SK-N-SH (cell line): Measurements from ENCODE around the gene SNPH. TPM values are rescaled to one million over a fixed set of nuclear protein-coding genes. Genes with fewer than 3 reads are reported as not detected.

ENCODE experiments used
- CTCF ChIA-PET: fragments of 300-600, 350-600 bp; formaldehyde crosslinking; extraction: SDS; loops from one replicate; lab custom pipeline; 2021; lab: Yijun Ruan, JAX
- POLR2A ChIA-PET: fragments of 350-600 bp; sonication (Branson Sonifier 250); formaldehyde crosslinking; extraction: SDS; loops from one replicate; lab custom pipeline; 2020; ENCODE audit warnings: antibody characterized with exemption, inconsistent platforms; lab: Yijun Ruan, JAX
- DNase-seq: peaks from one replicate; pipeline ENCODE4 v3.0.0; 2012
- H2AFZ ChIP-seq: fragments of 200-600 bp; sonication (generic); 2 replicates; pipeline ENCODE4 v1.8.1; 2016; ENCODE audit warnings: antibody characterized with exemption, mild to moderate bottlenecking, low read depth
- H3F3A ChIP-seq: fragments of 200-600 bp; sonication (generic); replicated peaks from 2 replicates; pipeline ENCODE3; 2016; ENCODE audit warnings: antibody characterized with exemption, mild to moderate bottlenecking; ENCODE audit not compliant: insufficient read depth
- H3K27ac ChIP-seq, 2 experiments: fragments of 200-500 bp in 1 of 2; fragments of 200-600 bp in 1 of 2; sonication (Bioruptor generic) in 1 of 2; sonication (generic), shearing (Covaris generic) in 1 of 2; 2 replicates each; pipeline versions ENCODE4 v1.5.1 to v1.6.1; 2014 to 2016; ENCODE audit warnings: low read depth in 2 of 2, inconsistent platforms in 1 of 2, low read length in 1 of 2, mild to moderate bottlenecking in 1 of 2, mixed read lengths in 1 of 2
- H3K27me3 ChIP-seq: fragments of 200-600 bp; sonication (generic), shearing (Covaris generic); 2 replicates; pipeline ENCODE4 v1.6.1; 2016; ENCODE audit warnings: mixed run types; ENCODE audit not compliant: insufficient read depth
- H3K36me3 ChIP-seq, 2 experiments: fragments of 200-500 bp in 1 of 2; fragments of 200-600 bp in 1 of 2; sonication (Bioruptor generic) in 1 of 2; sonication (generic) in 1 of 2; replicated peaks in 1 of 2; 2 replicates each; pipeline versions ENCODE3 to v1.5.1; 2014 to 2016; ENCODE audit warnings: low read length in 1 of 2, mild to moderate bottlenecking in 1 of 2; ENCODE audit not compliant: insufficient read depth in 2 of 2, control insufficient read depth in 1 of 2
- H3K4me1 ChIP-seq, 2 experiments: fragments of 200-500 bp in 1 of 2; fragments of 200-600 bp in 1 of 2; sonication (Bioruptor generic) in 1 of 2; sonication (generic), shearing (Covaris generic) in 1 of 2; 2 replicates each; pipeline versions ENCODE4 v1.5.1 to v1.6.1; 2014 to 2016; ENCODE audit warnings: low read depth in 1 of 2, low read length in 1 of 2, mixed run types in 1 of 2; ENCODE audit not compliant: insufficient read depth in 2 of 2, control insufficient read depth in 1 of 2
- H3K4me2 ChIP-seq: fragments of 200-600 bp; sonication (generic), shearing (Covaris generic); 2 replicates; pipeline ENCODE4 v1.6.1; 2017; ENCODE audit warnings: mixed run types
- H3K4me3 ChIP-seq, 2 experiments: fragments of 200-500 bp in 1 of 2; fragments of 200-600 bp in 1 of 2; sonication (Bioruptor generic) in 1 of 2; sonication (generic), shearing (Covaris generic) in 1 of 2; 2 replicates each; pipeline versions ENCODE4 v1.5.1 to v1.8.1; 2014 to 2016; ENCODE audit warnings: low read depth in 2 of 2, inconsistent platforms in 1 of 2, low read length in 1 of 2, mild to moderate bottlenecking in 1 of 2, mixed read lengths in 1 of 2, moderate library complexity in 1 of 2
- H3K79me2 ChIP-seq: fragments of 200-600 bp; sonication (generic); 2 replicates; pipeline ENCODE4 v1.8.1; 2017; ENCODE audit warnings: mild to moderate bottlenecking; ENCODE audit not compliant: insufficient read depth
- H3K9ac ChIP-seq: fragments of 200-600 bp; sonication (generic); 2 replicates; pipeline ENCODE4 v1.6.1; 2017; ENCODE audit warnings: mixed run types
- H3K9me2 ChIP-seq: fragments of 200-600 bp; sonication (generic); 2 replicates; pipeline ENCODE4 v1.6.1; 2017; ENCODE audit warnings: mixed run types
- H3K9me3 ChIP-seq: fragments of 200-600 bp; sonication (generic); 2 replicates; pipeline ENCODE4 v1.6.1; 2017; ENCODE audit warnings: mixed run types, mild to moderate bottlenecking, moderate library complexity
- H4K20me1 ChIP-seq: fragments of 200-600 bp; sonication (generic); 2 replicates; pipeline ENCODE4 v1.6.1; 2017; ENCODE audit warnings: mild to moderate bottlenecking, mixed run types; ENCODE audit not compliant: insufficient read depth
- ELF1 ChIP-seq: IDR thresholded peaks from 2 replicates; pipeline ENCODE4 v1.4.0; 2012
- EP300 ChIP-seq, 2 experiments: IDR thresholded peaks; 2 replicates each; pipeline versions ENCODE4 v1.4.0 to v1.6.1; 2012; ENCODE audit warnings: borderline replicate concordance in 1 of 2, low read depth in 1 of 2, low read length in 1 of 2
- EZH2phosphoT487 ChIP-seq: fragments of 200-600 bp; sonication (generic); IDR thresholded peaks from 2 replicates; pipeline ENCODE4 v1.6.1; 2017; ENCODE audit warnings: low read depth, mixed run types, mild to moderate bottlenecking, antibody characterized with exemption, moderate library complexity, borderline replicate concordance
- FOSL2 ChIP-seq: IDR thresholded peaks from 2 replicates; pipeline ENCODE4 v1.4.0; 2012; ENCODE audit warnings: low read depth, mild to moderate bottlenecking, moderate library complexity, borderline replicate concordance
- FOXJ3 ChIP-seq: sonication (generic); formaldehyde crosslinking; IDR thresholded peaks from 2 replicates; pipeline ENCODE4 v1.5.1; 2020; ENCODE audit warnings: mild to moderate bottlenecking, missing genetic modification reagents
- FOXM1 ChIP-seq: IDR thresholded peaks from 2 replicates; pipeline ENCODE4 v1.4.0; 2012; ENCODE audit warnings: low read depth, mild to moderate bottlenecking
- GABPA ChIP-seq: IDR thresholded peaks from 2 replicates; pipeline ENCODE4 v1.4.0; 2012; ENCODE audit warnings: low read depth, mild to moderate bottlenecking
- GATA2 ChIP-seq: sonication (generic); formaldehyde crosslinking; IDR thresholded peaks from 2 replicates; pipeline ENCODE4 v1.5.0; 2020; ENCODE audit warnings: mild to moderate bottlenecking, missing genetic modification reagents
- IRF3 ChIP-seq: fragments of 150-350 bp; IDR thresholded peaks from 2 replicates; pipeline ENCODE4 v1.6.1; 2016; ENCODE audit warnings: mild to moderate bottlenecking, low read depth, low read length
- MAX ChIP-seq: IDR thresholded peaks from 2 replicates; pipeline ENCODE4 v1.4.0; 2012; ENCODE audit warnings: low read depth
- MEF2A ChIP-seq: IDR thresholded peaks from 2 replicates; pipeline ENCODE4 v1.4.0; 2012; ENCODE audit warnings: low read depth, borderline replicate concordance
- MXI1 ChIP-seq: IDR thresholded peaks from 2 replicates; pipeline ENCODE4 v1.6.1; 2012; ENCODE audit warnings: mild to moderate bottlenecking, low read depth, low read length, improper control_type of control experiment
- NFIC ChIP-seq: IDR thresholded peaks from 2 replicates; pipeline ENCODE4 v1.4.0; 2012; ENCODE audit warnings: borderline replicate concordance
- PBX3 ChIP-seq: IDR thresholded peaks from 2 replicates; pipeline ENCODE4; 2012
- POLR2AphosphoS5 ChIP-seq: IDR thresholded peaks from 2 replicates; pipeline ENCODE4 v1.6.1; 2012; ENCODE audit warnings: low read depth, low read length
- REST ChIP-seq: IDR thresholded peaks from 2 replicates; pipeline ENCODE4 v1.6.1; 2012; ENCODE audit warnings: mild to moderate bottlenecking, low read depth, low read length, moderate library complexity
- RXRA ChIP-seq: IDR thresholded peaks from 2 replicates; pipeline ENCODE4 v1.4.0; 2012; ENCODE audit warnings: low read depth, mild to moderate bottlenecking, borderline replicate concordance
- TAF1 ChIP-seq: IDR thresholded peaks from 2 replicates; pipeline ENCODE4 v1.6.1; 2012; ENCODE audit warnings: low read depth, mild to moderate bottlenecking, low read length, moderate library complexity, borderline replicate concordance
- ZBTB33 ChIP-seq: IDR thresholded peaks from 2 replicates; pipeline ENCODE4 v1.4.0; 2012; ENCODE audit warnings: low read depth, borderline replicate concordance
- WGBS: methylation state at CpG from one replicate; pipeline ENCODE4 v1.1.6; 2017; ENCODE audit warnings: low lambda C conversion rate; 5-methylcytosine and 5-hydroxymethylcytosine counted together
- polyA plus RNA-seq, 3 experiments: library from polyadenylated mRNA; depleted of rRNA; stranded (reverse); fragments of >200 nt; gene quantifications; 2 replicates each; pipeline ENCODE4 v1.2.3, GENCODE V29; 2012

Gene SNPH
- polyA plus RNA-seq, 1 of the 3 experiments (the other 2 are of a cell fraction): 2.5 TPM

- 59% methylated on average over 4 of the region's 4 CpGs for WGBS
- POLR2A ChIA-PET: no interaction called here
- no peak overlapping the region for H3K4me3 ChIP-seq
- H3K27ac ChIP-seq: no peak overlapping the region
- H2AFZ ChIP-seq: no peak overlapping the region
- TF ChIP-seq FOXM1 (no peak), RXRA (no peak), IRF3 (no peak), POLR2AphosphoS5 (no peak), MXI1 (no peak)
- H3K4me1 ChIP-seq: peaks cover 18 to 27% of the 10 kb centered on the region in 2 experiments
- CTCF ChIA-PET: interaction anchor here (1.3 to 1.4 kb wide), 2 partner anchors 116 to 145 kb away, joined by 4 to 5 read pairs; partner anchors contain the start of gene NSFL1C
- no peaks in the 10 kb centered on the region; the same call in 1 of the 2 replicates for H4K20me1 ChIP-seq
- no peaks in the 10 kb centered on the region for H3K9me2 ChIP-seq
- H3K79me2 ChIP-seq: peaks cover 13% of the 10 kb centered on the region
- no peak overlapping the region for H3K4me2 ChIP-seq
- H3K9me3 ChIP-seq: no peaks in the 10 kb centered on the region
- peaks cover 17% of the 10 kb centered on the region for H3F3A ChIP-seq
- no peak overlapping the region for H3K9ac ChIP-seq
- no peaks in the 10 kb centered on the region for H3K36me3 ChIP-seq
- no peaks in the 10 kb centered on the region for H3K27me3 ChIP-seq
- DNase-seq: no peak
Observed at GRCh38 chr20:1321654-1321939, 55.5 kb downstream of the SNPH start.

GRCh38 chr20:1322511-1323245, 56.6 kb downstream of the SNPH start:
- H2AFZ ChIP-seq: peak overlapping the region; percentile 94
- H3K36me3 ChIP-seq: no peaks in the 10 kb centered on the region
- no peak for DNase-seq
- peaks cover 22% of the 10 kb centered on the region for H3K79me2 ChIP-seq
- H3K9me2 ChIP-seq: no peaks in the 10 kb centered on the region
- no peaks in the 10 kb centered on the region for H3K27me3 ChIP-seq
- peaks cover 28 to 38% of the 10 kb centered on the region in 2 experiments for H3K4me1 ChIP-seq
- 59% methylated on average over 11 of the region's 11 CpGs for WGBS
- POLR2A ChIA-PET: no interaction called here
- peak overlapping the region; percentile 59 for H3K9ac ChIP-seq
- H3F3A ChIP-seq: peaks cover 17% of the 10 kb centered on the region
- peak overlapping the region; percentile 52 for H3K4me2 ChIP-seq
- H3K27ac ChIP-seq: peak overlapping the region; percentile 28 to 98; a peak in 3 of 4 replicates
- H3K9me3 ChIP-seq: no peaks in the 10 kb centered on the region
- CTCF ChIA-PET: interaction anchor here (1.1 to 1.4 kb wide), 5 partner anchors 10 to 146 kb away, joined by 3 to 5 read pairs (median 3); partner anchors contain the start of gene NSFL1C
- H3K4me3 ChIP-seq: no peak overlapping the region
- no peaks in the 10 kb centered on the region; the same call in 1 of the 2 replicates for H4K20me1 ChIP-seq
- TF ChIP-seq FOXJ3 (no peak), TAF1 (peak; percentile 19; the same call in 1 of the 2 replicates), EP300 (IDR thresholded peaks at IDR 0.05; ENCODE audit: borderline replicate concordance in 1 of 2, low read depth in 1 of 2, low read length in 1 of 2) (peak in 1 of 2 experiments; percentile 9; a peak in 1 of 4 replicates), RXRA (no peak), REST (no peak), GATA2 (no peak), MEF2A (no peak), ELF1 (peak; percentile 56), EZH2phosphoT487 (no peak), NFIC (peak; percentile 67; the same call in 1 of the 2 replicates), MAX (peak; percentile 72; the same call in 1 of the 2 replicates), FOSL2 (peak; percentile 80), GABPA (peak; percentile 56), ZBTB33 (no peak), PBX3 (peak; percentile 54)
